Brain microvascular endothelial cell (primary cell): ENCODE measurements around the gene TSNAXIP1.

Source experiments
- DNase-seq: peaks from one replicate; pipeline ENCODE4 v3.0.0-alpha.2; 2020
- H3K27ac ChIP-seq: fragments of 250-450 bp; sonication (Bioruptor Pico); 2 replicates; pipeline ENCODE4 v1.5.1; 2020; ENCODE audit warnings: mild to moderate bottlenecking, moderate library complexity
- H3K27me3 ChIP-seq: fragments of 250-450 bp; sonication (Bioruptor Pico); replicated peaks from 2 replicates; pipeline ENCODE4 v1.5.1; 2020; ENCODE audit warnings: mild to moderate bottlenecking
- H3K36me3 ChIP-seq: fragments of 250-450 bp; sonication (Bioruptor Pico); replicated peaks from 2 replicates; pipeline ENCODE4 v1.5.1; 2020; ENCODE audit warnings: mild to moderate bottlenecking
- H3K4me3 ChIP-seq: 2 replicates; pipeline ENCODE4 v1.5.1; 2011; ENCODE audit warnings: low read depth, mild to moderate bottlenecking, control low read depth, low read length, moderate library complexity
- CTCF ChIP-seq: IDR thresholded peaks from 2 replicates; pipeline ENCODE4 v1.5.1; 2011; ENCODE audit warnings: low read depth, mild to moderate bottlenecking, moderate library complexity, low read length, control low read depth, inconsistent platforms; ENCODE audit errors: missing control alignments
- in situ Hi-C: cut with HindIII; loops from 2 replicates; pipeline ENCODE4 v1.10.0; 2017; ENCODE audit warnings: low sequenced_read_pairs, low pct_ligation_motif_present

The TSNAXIP1 gene

GRCh38 chr16:67796099-67796718 is 10.5 kb upstream of the TSNAXIP1 start:
- Histone ChIP-seq H3K27me3 (no peaks in the 10 kb centered on the region), H3K36me3 (peaks cover 4% of the 10 kb centered on the region), H3K27ac (no peak overlapping the region), H3K4me3 (no peak overlapping the region)
- DNase-seq, result no peak
- TF ChIP-seq CTCF, result no peak
- in situ Hi-C loops, result no loop called here

GRCh38 chr16:67800338-67800926 is 6.3 kb upstream of the TSNAXIP1 start:
- Histone ChIP-seq H3K36me3 (peaks cover 10% of the 10 kb centered on the region), H3K4me3 (no peak overlapping the region), H3K27me3 (no peaks in the 10 kb centered on the region), H3K27ac (no peak overlapping the region)
- peak; percentile 14 for DNase-seq
- in situ Hi-C loops, result loop anchor here (25.0 kb wide), 1 partner anchor 112 kb away; no protein-coding TSS in a partner anchor
- TF ChIP-seq CTCF, result no peak

- DNase-seq, result no peak
- in situ Hi-C loops, result loop anchor here (25.0 kb wide), 1 partner anchor 111 kb away; no protein-coding TSS in a partner anchor
- Histone ChIP-seq H3K4me3 (no peak overlapping the region), H3K27me3 (no peaks in the 10 kb centered on the region), H3K36me3 (peaks cover 10% of the 10 kb centered on the region), H3K27ac (no peak overlapping the region)
- no peak for TF ChIP-seq CTCF
These were observed 5.4 kb upstream of the TSNAXIP1 start for GRCh38 chr16:67801241-67801640.

GRCh38 chr16:67801883-67802282 is 4.8 kb upstream of the TSNAXIP1 start:
- no peak for DNase-seq
- H3K27ac ChIP-seq, result no peak overlapping the region
- H3K36me3 ChIP-seq, result peaks cover 10% of the 10 kb centered on the region
- H3K27me3 ChIP-seq, result no peaks in the 10 kb centered on the region
- in situ Hi-C loops, result loop anchor here (25.0 kb wide), 1 partner anchor 110 kb away; no protein-coding TSS in a partner anchor
- H3K4me3 ChIP-seq, result no peak overlapping the region
- TF ChIP-seq CTCF, result no peak

GRCh38 chr16:67803894-67804293 is 2.8 kb upstream of the TSNAXIP1 start:
- no peak overlapping the region for H3K4me3 ChIP-seq
- no peak for DNase-seq
- no peaks in the 10 kb centered on the region for H3K27me3 ChIP-seq
- in situ Hi-C loops, result loop anchor here (25.0 kb wide), 1 partner anchor 108 kb away; no protein-coding TSS in a partner anchor
- TF ChIP-seq CTCF, result no peak
- H3K36me3 ChIP-seq, result peaks cover 10% of the 10 kb centered on the region
- no peak overlapping the region for H3K27ac ChIP-seq
